HCT116 (cell line): ENCODE results near the gene SSRP1. TPM values are rescaled to one million over a fixed set of nuclear protein-coding genes. Genes with fewer than 3 reads are reported as not detected.

ENCODE experiments used
- CBX3 ChIP-seq: IDR thresholded peaks from 2 replicates; pipeline ENCODE4 v1.6.1; 2012; ENCODE audit warnings: low read depth
- CEBPB ChIP-seq: IDR thresholded peaks from 2 replicates; pipeline ENCODE4 v1.6.1; 2012; ENCODE audit warnings: low read depth
- EGR1 ChIP-seq: IDR thresholded peaks from 2 replicates; pipeline ENCODE4 v1.6.1; 2012; ENCODE audit warnings: low read depth
- ELF1 ChIP-seq: IDR thresholded peaks from 2 replicates; pipeline ENCODE4 v1.6.1; 2012; ENCODE audit warnings: low read depth, borderline replicate concordance
- EZH2 ChIP-seq: fragments of 200-600 bp; sonication (generic); IDR thresholded peaks from 2 replicates; pipeline ENCODE4 v1.6.1; 2017; ENCODE audit warnings: antibody characterized with exemption, mixed run types
- RAD21 ChIP-seq: IDR thresholded peaks from 2 replicates; pipeline ENCODE4 v1.6.1; 2012; ENCODE audit warnings: low read depth, mild to moderate bottlenecking
- YY1 ChIP-seq: IDR thresholded peaks from 2 replicates; pipeline ENCODE4 v1.6.1; 2011; ENCODE audit warnings: low read length, low read depth, moderate library complexity, mild to moderate bottlenecking; ENCODE audit not compliant: insufficient replicate concordance; ENCODE audit errors: extremely low read depth
- ZBTB33 ChIP-seq: IDR thresholded peaks from 2 replicates; pipeline ENCODE4 v1.6.1; 2011; ENCODE audit warnings: mild to moderate bottlenecking, low read length, moderate library complexity; ENCODE audit not compliant: insufficient replicate concordance; ENCODE audit errors: extremely low read depth
- ZFX ChIP-seq: fragments of 450-650 bp; IDR thresholded peaks from 2 replicates; pipeline ENCODE4 v1.6.1; 2017
- ZNF274 ChIP-seq: fragments of 200-500 bp; sonication (Bioruptor generic); IDR thresholded peaks from 2 replicates; pipeline ENCODE4 v1.6.1; 2014; ENCODE audit warnings: mild to moderate bottlenecking, low read depth, low read length, inconsistent platforms
- total RNA-seq: library from RNA; stranded (reverse); gene quantifications from one replicate; pipeline ENCODE4 v1.2.1, GENCODE V29; 2021; ENCODE audit not compliant: unreplicated experiment
- TF ChIP-seq, protein P1 (sequence below), 3 experiments: fragments of 200-600 bp in 1 of 3; sonication (generic) in 1 of 3; IDR thresholded peaks in 2 of 3; conservative IDR thresholded peaks in 1 of 3; 2 replicates each; pipeline ENCODE4 v1.5.1; 2012 to 2017; ENCODE audit warnings: low read depth in 2 of 3, low read length in 2 of 3, antibody characterized with exemption in 1 of 3, borderline replicate concordance in 1 of 3, control low read depth in 1 of 3, mild to moderate bottlenecking in 1 of 3, mixed read lengths in 1 of 3, mixed run types in 1 of 3, moderate library complexity in 1 of 3; ENCODE audit not compliant: insufficient read depth in 1 of 3

The SSRP1 gene
- total RNA-seq, 1 experiment from 2014 or later, result 260 TPM

DNA sequence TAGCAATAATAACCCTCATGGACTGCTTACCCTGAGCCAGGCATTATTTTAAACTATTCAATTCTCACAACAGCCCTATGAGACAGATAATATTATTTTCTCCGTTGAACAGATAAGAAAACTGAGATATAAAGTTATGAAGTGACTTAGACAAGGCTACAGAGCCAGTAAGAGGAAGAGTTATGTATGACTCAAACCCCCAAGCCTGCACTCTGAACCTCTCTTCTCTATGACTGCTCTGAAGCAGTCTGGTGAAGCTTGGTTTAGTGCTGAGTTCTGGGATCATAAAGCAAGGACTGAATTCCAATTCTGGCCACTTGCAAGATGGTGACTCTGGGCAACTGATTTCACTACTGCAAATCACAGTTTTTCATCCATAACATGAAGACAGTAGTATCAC, 45.4 kb downstream of the SSRP1 start (continued):
- no peak for TF ChIP-seq ZBTB33
- TF ChIP-seq EZH2, result no peak
- TF ChIP-seq EGR1, result no peak
- TF ChIP-seq ZFX, result no peak
- TF ChIP-seq, protein P1, sequence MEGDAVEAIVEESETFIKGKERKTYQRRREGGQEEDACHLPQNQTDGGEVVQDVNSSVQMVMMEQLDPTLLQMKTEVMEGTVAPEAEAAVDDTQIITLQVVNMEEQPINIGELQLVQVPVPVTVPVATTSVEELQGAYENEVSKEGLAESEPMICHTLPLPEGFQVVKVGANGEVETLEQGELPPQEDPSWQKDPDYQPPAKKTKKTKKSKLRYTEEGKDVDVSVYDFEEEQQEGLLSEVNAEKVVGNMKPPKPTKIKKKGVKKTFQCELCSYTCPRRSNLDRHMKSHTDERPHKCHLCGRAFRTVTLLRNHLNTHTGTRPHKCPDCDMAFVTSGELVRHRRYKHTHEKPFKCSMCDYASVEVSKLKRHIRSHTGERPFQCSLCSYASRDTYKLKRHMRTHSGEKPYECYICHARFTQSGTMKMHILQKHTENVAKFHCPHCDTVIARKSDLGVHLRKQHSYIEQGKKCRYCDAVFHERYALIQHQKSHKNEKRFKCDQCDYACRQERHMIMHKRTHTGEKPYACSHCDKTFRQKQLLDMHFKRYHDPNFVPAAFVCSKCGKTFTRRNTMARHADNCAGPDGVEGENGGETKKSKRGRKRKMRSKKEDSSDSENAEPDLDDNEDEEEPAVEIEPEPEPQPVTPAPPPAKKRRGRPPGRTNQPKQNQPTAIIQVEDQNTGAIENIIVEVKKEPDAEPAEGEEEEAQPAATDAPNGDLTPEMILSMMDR (IDR thresholded peaks at IDR 0.05 in 2 of 3, conservative IDR thresholded peaks at IDR 0.05 in 1 of 3; ENCODE audit: borderline replicate concordance in 1 of 3, insufficient read depth in 1 of 3, low read depth in 2 of 3, low read length in 2 of 3), result no peak
- TF ChIP-seq ELF1, result no peak
- TF ChIP-seq RAD21, result no peak
- TF ChIP-seq CEBPB, result no peak
- TF ChIP-seq YY1, result no peak
- TF ChIP-seq CBX3, result no peak
- no peak for TF ChIP-seq ZNF274
